ENCODE results near the gene OAS2.

GRCh38 chr12:112998987-112999767 is 20.9 kb downstream of the OAS2 start:
- no peak for TF ChIP-seq CTCF (conservative IDR thresholded peaks at IDR 0.05; ENCODE audit: low read length)
- TF ChIP-seq EZH2phosphoT487 (IDR thresholded peaks at IDR 0.05; ENCODE audit: borderline replicate concordance): no peak
